KOPT-K1 (cell line): ENCODE measurements around the gene SAGE1.
"Not testable (repeated sequence)": the region's sequence is repeated elsewhere in the genome, so short reads cannot be mapped to it uniquely, and the experiment has no call there.

ENCODE experiments used
- H3K27ac ChIP-seq: fragments of 200-600 bp; sonication (generic); 2 replicates; pipeline ENCODE4 v1.5.1; 2016; ENCODE audit warnings: antibody characterized with exemption, mild to moderate bottlenecking, low read depth, low read length; ENCODE audit not compliant: poor library complexity, severe bottlenecking
- H3K36me3 ChIP-seq: fragments of 200-600 bp; sonication (generic); 2 replicates; pipeline ENCODE4 v1.5.1; 2017; ENCODE audit warnings: antibody characterized with exemption, mild to moderate bottlenecking, low read length, moderate library complexity; ENCODE audit not compliant: insufficient read depth
- H3K9me3 ChIP-seq: fragments of 200-600 bp; sonication (generic); 2 replicates; pipeline ENCODE4 v1.5.1; 2017; ENCODE audit warnings: antibody characterized with exemption, low read length, mild to moderate bottlenecking; ENCODE audit not compliant: insufficient read depth, poor library complexity, severe bottlenecking

The SAGE1 gene, protein sequence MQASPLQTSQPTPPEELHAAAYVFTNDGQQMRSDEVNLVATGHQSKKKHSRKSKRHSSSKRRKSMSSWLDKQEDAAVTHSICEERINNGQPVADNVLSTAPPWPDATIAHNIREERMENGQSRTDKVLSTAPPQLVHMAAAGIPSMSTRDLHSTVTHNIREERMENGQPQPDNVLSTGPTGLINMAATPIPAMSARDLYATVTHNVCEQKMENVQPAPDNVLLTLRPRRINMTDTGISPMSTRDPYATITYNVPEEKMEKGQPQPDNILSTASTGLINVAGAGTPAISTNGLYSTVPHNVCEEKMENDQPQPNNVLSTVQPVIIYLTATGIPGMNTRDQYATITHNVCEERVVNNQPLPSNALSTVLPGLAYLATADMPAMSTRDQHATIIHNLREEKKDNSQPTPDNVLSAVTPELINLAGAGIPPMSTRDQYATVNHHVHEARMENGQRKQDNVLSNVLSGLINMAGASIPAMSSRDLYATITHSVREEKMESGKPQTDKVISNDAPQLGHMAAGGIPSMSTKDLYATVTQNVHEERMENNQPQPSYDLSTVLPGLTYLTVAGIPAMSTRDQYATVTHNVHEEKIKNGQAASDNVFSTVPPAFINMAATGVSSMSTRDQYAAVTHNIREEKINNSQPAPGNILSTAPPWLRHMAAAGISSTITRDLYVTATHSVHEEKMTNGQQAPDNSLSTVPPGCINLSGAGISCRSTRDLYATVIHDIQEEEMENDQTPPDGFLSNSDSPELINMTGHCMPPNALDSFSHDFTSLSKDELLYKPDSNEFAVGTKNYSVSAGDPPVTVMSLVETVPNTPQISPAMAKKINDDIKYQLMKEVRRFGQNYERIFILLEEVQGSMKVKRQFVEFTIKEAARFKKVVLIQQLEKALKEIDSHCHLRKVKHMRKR

DNA sequence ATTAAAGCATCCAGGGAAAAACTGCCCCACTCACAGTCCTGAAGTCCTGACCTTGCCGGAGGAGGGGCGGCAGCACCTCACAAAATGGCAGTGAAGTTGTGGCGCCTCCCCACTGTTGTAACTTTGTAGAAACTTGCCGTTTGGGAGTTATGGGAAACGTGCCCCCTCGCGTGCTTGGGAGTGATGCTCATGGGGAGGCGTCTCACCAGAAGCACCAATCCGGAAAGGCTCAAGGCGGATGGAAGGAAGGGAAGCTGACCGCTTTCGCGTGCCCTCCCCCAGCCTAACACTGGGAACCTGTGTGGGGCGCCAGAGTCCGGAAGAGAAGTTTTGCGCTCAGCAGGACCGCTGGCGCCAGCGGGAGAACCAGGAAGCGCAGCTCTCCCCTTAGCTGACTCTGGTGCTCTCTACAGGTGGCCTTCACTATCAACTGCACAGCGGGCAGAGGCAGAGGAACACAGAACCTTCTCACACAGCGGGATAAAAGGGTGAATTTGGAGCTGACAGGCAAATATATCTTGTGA is at the start of gene SAGE1, which contains the start of gene CT45A10:
Gene SAGE1 (plus strand): TSS at position 423 of the 524 bp plus-strand sequence. CDS start 2,527 bp downstream, outside the sequence.
Gene CT45A10 (minus strand): TSS at position 151 of the 524 bp plus-strand sequence. CDS start 8,100 bp downstream, outside the sequence.
- Histone ChIP-seq H3K9me3 (no peaks in the 10 kb centered on the region), H3K27ac (no peak within 1 kb of the TSS), H3K36me3 (no peaks in the 10 kb centered on the region)

DNA sequence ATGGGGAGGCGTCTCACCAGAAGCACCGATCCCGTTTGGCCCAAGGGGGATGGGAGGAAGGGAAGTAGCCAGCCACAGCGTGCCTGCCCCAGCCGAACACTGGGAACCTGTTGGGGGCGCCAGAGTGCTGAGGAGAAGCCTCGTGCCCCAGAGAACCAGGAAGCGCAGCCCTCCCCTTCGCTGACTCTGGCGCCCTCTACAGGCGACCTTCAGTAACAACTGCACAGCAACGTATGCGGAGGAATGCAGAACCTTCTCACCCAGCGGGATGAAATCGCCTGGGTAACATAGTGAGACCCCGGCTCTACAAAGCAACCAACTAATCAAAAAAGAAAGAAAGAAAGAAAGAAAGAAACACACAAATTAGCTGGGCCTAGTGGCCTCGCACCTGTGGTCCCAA is 39.1 kb upstream of the SAGE1 start, which contains the start of gene CT45A8:
Gene CT45A8 (minus strand): TSS at position 101 of the 400 bp plus-strand sequence. CDS start 3,755 bp downstream, outside the sequence.
- H3K9me3 ChIP-seq, H3K36me3 ChIP-seq, H3K27ac ChIP-seq: not testable (repeated sequence)

DNA sequence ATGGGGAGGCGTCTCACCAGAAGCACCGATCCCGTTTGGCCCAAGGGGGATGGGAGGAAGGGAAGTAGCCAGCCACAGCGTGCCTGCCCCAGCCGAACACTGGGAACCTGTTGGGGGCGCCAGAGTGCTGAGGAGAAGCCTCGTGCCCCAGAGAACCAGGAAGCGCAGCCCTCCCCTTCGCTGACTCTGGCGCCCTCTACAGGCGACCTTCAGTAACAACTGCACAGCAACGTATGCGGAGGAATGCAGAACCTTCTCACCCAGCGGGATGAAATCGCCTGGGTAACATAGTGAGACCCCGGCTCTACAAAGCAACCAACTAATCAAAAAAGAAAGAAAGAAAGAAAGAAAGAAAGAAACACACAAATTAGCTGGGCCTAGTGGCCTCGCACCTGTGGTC is 21.8 kb upstream of the SAGE1 start, which contains the start of gene CT45A9:
Gene CT45A9 (minus strand): TSS at position 101 of the 400 bp plus-strand sequence. CDS start 3,751 bp downstream, outside the sequence.
- not testable (repeated sequence) for H3K27ac ChIP-seq, H3K36me3 ChIP-seq, H3K9me3 ChIP-seq

DNA sequence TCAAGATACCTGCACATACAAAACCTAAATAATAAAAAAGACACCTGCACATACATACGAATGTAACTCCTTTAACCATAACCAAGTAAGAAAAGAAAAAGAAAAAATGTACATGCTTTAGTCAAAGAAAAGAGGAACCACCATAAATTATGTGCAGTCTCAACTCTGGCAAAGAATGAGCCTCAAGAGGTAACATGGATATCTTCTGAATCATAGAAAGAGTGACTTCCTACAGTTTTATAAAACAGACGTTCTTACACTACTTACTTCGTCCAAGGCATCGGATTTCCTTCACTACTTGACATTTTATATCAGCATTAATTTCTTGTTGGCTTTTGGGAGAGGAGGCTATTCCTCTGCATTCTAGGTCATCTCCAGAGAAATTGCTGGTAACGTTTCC is 10.8 kb upstream of the SAGE1 start:
- not testable (repeated sequence) for H3K36me3 ChIP-seq, H3K27ac ChIP-seq, H3K9me3 ChIP-seq

DNA sequence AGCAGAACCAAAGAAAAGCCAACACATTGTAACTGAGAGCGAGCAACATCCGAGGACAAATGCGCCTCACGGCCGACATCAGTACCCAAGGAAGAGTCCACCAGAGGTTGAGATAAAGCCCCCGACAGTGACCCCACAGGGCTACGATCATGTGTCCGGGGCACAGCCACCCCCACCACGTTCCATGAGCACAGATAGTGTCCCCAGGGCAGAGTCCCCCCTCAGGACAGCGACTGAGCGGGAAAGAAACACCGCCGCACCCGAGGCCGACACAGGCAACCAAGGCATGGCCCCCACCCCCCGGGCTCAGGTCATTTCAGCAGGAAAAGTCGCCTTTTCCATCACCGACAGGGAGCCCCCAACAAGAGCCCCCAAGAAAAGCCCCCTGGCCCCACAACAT is 5.3 kb upstream of the SAGE1 start:
- H3K9me3 ChIP-seq, H3K36me3 ChIP-seq, H3K27ac ChIP-seq: not testable (repeated sequence)

DNA sequence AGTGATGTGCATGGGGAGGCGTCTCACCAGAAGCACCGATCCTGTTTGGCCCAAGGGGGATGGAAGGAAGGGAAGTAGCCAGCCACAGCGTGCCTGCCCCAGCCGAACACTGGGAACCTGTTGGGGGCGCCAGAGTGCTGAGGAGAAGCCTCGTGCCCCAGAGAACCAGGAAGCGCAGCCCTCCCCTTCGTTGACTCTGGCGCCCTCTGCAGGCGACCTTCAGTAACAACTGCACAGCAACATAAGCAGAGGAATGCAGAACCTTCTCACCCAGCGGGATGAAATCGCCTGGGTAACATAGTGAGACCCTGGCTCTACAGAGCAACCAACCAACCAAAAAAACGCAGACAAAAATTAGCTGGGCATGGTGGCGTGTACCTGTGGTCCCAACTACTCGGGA is 4.5 kb upstream of the SAGE1 start:
- not testable (repeated sequence) for H3K36me3 ChIP-seq, H3K27ac ChIP-seq, H3K9me3 ChIP-seq

DNA sequence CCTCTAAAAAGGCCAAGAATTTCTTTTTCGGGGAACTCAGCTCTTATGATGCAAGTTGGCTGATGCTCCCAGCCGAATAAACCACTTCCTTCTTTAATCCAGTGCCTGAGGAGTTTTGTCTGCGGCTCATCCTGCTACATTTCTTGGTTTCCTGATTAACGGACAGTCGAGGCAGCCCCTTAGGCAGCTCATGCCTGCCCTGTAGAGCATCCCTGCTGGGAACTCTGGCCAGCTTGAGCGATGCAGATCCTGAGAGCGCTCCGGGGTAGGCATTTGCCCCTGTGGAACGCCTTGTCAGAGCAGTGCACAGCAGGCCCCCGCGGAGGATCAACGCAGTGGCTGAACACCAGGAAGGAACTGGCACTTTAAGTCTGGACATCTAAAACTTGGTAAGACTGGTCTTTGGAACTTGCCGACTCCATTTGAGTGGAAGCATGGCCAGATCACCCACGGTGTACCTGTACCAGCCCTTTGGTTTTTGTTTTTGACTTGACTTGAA is 3.4 kb upstream of the SAGE1 start:
- Histone ChIP-seq H3K9me3 (no peaks in the 10 kb centered on the region), H3K36me3 (no peaks in the 10 kb centered on the region), H3K27ac (no peak overlapping the region)

DNA sequence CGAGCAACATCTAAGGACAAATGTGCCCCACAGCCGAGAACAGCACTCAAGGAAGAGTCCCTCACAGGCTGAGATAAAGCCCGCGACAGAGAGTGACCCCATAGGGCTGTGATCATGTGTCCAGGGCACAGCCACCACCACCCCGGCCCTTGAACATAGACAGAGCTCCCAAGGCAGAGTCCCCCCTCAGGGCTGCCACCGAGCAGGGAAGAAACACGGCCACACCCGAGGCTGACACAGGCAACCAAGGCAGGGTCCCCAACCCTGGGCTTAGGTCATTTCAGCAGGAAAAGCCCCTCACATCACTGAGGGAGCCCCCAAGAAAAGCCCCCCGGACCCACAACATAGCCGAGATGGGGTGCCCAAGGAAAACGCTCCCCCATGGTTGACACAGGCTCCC is 735 bp upstream of the SAGE1 start:
- Histone ChIP-seq H3K27ac (no peak overlapping the region), H3K36me3 (no peaks in the 10 kb centered on the region), H3K9me3 (no peaks in the 10 kb centered on the region)

DNA sequence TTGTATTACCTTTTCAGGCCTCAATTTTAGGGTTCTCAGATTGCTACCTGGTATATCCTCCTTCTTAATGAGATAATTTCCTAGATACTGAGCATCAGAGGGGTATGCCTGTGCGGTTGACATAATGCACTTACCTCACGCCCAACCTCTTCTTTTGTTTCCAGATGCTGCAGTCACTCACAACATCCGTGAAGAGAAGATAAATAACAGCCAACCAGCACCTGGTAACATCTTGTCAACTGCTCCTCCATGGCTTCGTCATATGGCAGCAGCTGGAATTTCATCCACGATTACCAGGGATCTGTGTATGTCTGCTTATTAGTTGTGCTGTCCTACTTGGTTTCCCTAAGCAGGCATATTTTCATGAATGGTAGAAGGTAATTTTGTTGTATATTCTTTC is 16.7 kb downstream of the SAGE1 start:
- Histone ChIP-seq H3K36me3 (no peaks in the 10 kb centered on the region), H3K27ac (no peak overlapping the region), H3K9me3 (no peaks in the 10 kb centered on the region)

DNA sequence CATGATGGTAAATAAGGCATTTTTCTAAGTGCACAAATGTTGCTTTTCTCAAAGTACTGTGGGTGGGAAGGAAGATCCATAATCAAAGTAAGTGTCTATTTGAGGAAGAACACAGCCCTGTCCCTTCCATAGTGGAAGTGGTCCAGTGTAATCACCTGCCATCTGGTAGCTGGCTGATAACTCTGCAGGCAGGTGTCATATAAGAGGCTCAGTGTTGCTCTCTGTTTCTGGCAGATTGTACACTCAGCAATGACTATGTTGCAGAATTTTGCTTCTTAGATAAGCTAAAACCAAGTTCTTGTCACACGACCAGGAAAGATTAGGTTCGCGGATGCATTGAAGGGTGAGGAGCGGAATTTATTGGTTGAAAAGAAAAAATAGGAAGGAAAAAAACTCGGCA is 20.9 kb downstream of the SAGE1 start:
- Histone ChIP-seq H3K27ac (no peak overlapping the region), H3K9me3 (no peaks in the 10 kb centered on the region), H3K36me3 (no peaks in the 10 kb centered on the region)

DNA sequence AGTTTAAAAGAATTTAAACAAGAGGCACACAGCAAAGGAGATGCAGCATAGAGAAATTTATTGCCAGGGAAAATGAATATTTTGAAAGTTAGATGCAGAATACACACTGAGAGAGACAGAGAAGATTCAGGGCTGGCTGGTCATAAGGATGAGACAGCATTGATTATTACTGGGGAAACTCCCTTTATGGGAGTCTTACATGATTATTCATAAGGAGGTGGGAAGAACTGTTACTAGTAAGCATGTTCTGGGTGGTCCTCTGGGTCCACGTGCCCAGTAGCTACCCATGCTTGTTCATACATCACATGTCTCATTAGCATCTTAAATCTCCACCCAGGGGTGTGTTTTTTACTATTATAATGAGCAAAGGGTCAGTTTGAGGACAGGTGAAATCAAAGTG is 27.0 kb downstream of the SAGE1 start:
- not testable (repeated sequence) for H3K27ac ChIP-seq, H3K36me3 ChIP-seq, H3K9me3 ChIP-seq

DNA sequence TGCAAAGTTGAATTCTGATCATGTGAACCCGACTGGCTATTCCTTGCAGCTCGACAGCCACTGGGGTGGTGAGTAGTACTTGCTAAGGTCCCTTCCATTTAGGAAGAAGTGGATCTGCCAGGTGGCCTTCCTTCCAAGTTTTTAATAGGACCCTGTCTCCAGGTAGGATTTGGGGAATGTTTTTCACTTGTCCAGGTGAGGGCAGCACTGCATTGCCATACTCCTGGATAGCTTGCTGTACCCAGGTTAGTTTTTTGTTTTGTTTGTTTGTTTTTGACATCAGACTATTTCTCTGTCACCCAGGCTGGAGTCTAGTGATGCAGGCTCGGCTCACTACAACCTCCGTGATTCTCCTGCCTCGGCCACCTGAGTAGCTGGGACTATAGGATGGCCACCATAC is 29.8 kb downstream of the SAGE1 start:
- Histone ChIP-seq H3K9me3 (no peaks in the 10 kb centered on the region), H3K27ac (no peak overlapping the region), H3K36me3 (no peaks in the 10 kb centered on the region)

DNA sequence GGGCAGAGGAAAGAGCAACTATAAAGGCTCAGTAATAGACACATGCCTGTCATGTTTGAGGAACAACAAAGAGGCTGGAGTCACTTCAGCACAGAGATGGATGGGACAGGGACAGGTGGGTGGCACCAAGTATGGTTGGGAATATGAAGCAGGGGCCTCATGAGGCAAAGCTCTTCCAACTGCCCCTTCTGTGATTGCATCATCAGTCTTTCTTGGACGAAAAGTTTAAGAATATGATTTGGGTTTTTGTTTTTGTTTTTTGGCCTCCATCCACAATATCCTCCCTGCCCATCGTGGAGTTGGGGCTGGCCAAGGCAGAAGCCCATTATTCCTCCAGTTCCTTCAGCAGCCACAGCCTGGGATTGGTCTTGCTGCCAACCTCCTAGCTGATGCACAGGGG is 34.4 kb downstream of the SAGE1 start:
- H3K9me3 ChIP-seq = no peaks in the 10 kb centered on the region
- H3K36me3 ChIP-seq = no peaks in the 10 kb centered on the region
- no peak overlapping the region for H3K27ac ChIP-seq

DNA sequence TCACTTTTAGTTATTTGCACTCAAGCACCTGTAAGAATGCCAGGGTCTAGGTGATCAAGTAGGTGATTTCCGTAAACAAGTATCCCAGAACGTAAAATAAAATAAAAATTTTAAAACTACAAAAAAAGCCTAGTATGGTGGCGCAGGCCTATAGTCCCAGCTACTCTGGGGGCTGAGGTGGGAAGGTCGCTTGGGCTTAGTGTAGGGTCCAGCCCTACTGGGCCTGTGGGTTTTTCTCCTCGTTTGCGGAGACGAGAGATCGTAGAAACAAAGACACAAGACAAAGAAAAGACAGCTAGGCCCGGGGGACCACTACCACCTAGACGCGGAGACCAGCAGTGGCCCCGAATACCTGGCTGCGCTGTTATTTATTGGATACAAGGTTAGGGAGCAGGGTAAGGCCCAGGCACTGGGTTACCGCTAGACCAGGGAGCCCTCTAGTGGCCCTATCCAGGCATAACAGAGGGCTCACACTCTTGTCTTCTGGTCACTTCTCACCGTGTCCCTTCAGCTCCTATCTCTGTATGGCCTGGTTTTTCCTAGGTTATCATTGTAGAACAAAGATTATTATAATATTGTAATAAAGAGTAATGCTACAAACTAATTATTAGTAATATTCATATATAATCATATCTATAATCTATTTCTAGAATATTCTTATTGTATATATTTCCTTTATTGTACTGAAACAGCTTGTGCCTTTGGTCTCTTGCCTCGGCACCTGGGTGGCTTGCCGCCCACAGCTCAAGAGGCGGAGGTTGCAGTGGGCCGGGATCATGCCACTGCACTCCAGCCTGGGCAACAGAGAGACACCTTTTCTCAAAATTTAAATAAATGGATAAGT is 38.4 kb downstream of the SAGE1 start:
- H3K27ac ChIP-seq = no peak overlapping the region
- no peaks in the 10 kb centered on the region for H3K9me3 ChIP-seq
- no peaks in the 10 kb centered on the region for H3K36me3 ChIP-seq
